ENCODE measurements around the gene COX7B. TPM values are rescaled to one million over a fixed set of nuclear protein-coding genes. Genes with fewer than 3 reads are reported as not detected.
"Not testable (repeated sequence)": the region's sequence is repeated elsewhere in the genome, so short reads cannot be mapped to it uniquely, and the experiment has no call there.

The COX7B gene, protein sequence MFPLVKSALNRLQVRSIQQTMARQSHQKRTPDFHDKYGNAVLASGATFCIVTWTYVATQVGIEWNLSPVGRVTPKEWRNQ
- polyA plus RNA-seq (2011; rRNA removed) (753 and 835 TPM in 2 replicates), polyA minus RNA-seq (2011; rRNA and poly(A)+ RNA removed) (108 and 115 TPM in 2 replicates)

DNA sequence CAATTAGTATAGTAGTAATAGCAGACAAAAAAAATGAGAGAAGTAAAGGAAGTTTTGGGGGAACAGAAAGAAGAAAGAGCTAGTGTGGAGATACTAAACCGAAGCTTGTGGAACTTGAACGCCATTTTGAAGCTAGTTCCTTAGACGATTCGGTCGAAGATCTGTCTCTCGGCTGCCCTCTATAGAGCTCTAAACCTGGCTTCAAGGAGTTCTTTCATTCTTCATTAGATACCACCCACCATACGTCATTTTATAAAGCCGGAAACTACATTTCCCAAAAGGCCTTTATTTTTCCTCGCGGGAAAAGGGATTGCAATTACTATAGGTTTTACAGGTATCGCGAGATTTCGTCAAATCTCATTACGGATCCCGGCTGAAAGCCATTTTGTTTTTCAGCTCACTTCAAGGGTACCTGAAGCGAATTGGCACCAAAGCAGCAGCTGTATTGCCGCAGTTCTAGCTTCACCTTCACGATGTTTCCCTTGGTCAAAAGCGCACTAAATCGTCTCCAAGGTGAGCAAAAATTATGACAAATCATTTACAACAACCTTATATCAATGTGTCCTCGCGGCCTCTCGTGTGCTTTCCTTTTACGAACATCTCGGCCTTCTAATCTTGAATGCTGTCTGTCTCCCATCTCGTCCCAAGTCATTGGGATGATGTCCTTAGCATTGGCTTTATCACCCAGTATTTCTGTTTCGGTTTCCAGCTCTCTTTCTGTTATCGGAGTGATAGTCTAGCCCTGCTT lies at the start of gene COX7B:
Gene COX7B (plus strand): TSS at position 388 of the 748 bp plus-strand sequence. CDS start 86 bp downstream, at position 474.
- peak within 1 kb of the TSS; percentile 39 for H3K27ac ChIP-seq (ENCODE audit: low read depth, low read length)
- ChIA-PET CTCF (interaction anchor here (0.7 to 1.9 kb wide), 11 partner anchors 11 to 1620 kb away, joined by 3 to 20 read pairs (median 3); partner anchors contain the start of genes ATP7A and PGK1), POLR2A (interaction anchor here (0.6 to 1.8 kb wide), 4 partner anchors 11 to 205 kb away, joined by 3 to 13 read pairs (median 7); partner anchors contain the start of gene ATP7A)

DNA sequence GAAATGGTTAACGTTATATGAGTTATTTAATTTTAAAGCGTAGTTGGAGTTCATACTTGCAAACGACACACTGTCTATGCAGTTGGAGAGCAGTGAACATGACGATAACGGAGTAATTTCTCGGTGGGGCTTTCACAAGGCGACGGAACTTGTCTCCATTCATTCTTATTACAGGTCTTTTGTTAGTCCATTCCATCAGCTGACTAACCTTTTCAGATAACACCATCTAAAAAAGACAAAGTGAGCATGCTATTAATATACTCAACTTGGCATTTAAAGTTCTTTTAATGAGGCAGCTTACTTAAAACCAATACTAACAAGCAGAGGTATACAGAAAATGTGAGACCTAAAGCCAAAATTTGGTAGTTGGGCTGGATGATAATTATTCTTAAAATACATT lies 23.9 kb upstream of the COX7B start:
- Histone ChIP-seq H3K4me3 (ENCODE audit: low read depth, low read length) (no peak overlapping the region), H3K27me3 (ENCODE audit: control insufficient read depth, insufficient read depth, low read length) (no peaks in the 10 kb centered on the region), H3K27ac (ENCODE audit: low read depth, low read length) (no peak overlapping the region), H3K9me3 (ENCODE audit: control insufficient read depth, insufficient read depth, low read length) (no peaks in the 10 kb centered on the region)
- ChIA-PET CTCF (no interaction called here), POLR2A (no interaction called here)
- no peak for DNase-seq (ENCODE audit: low read depth, low spot score)
- TF ChIP-seq, protein P1, sequence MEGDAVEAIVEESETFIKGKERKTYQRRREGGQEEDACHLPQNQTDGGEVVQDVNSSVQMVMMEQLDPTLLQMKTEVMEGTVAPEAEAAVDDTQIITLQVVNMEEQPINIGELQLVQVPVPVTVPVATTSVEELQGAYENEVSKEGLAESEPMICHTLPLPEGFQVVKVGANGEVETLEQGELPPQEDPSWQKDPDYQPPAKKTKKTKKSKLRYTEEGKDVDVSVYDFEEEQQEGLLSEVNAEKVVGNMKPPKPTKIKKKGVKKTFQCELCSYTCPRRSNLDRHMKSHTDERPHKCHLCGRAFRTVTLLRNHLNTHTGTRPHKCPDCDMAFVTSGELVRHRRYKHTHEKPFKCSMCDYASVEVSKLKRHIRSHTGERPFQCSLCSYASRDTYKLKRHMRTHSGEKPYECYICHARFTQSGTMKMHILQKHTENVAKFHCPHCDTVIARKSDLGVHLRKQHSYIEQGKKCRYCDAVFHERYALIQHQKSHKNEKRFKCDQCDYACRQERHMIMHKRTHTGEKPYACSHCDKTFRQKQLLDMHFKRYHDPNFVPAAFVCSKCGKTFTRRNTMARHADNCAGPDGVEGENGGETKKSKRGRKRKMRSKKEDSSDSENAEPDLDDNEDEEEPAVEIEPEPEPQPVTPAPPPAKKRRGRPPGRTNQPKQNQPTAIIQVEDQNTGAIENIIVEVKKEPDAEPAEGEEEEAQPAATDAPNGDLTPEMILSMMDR (IDR thresholded peaks at IDR 0.05; ENCODE audit: low read depth, low read length): no peak

More for the DNA sequence above, at the start of gene COX7B:
- Histone ChIP-seq H3K27me3 (ENCODE audit: control insufficient read depth, insufficient read depth, low read length) (no peaks in the 10 kb centered on the region), H3K9me3 (ENCODE audit: control insufficient read depth, insufficient read depth, low read length) (no peaks in the 10 kb centered on the region), H3K4me3 (ENCODE audit: low read depth, low read length) (peak within 1 kb of the TSS; percentile 74)
- TF ChIP-seq, protein P1 (IDR thresholded peaks at IDR 0.05; ENCODE audit: low read depth, low read length): peak; percentile 51
- peak; percentile 91 for DNase-seq (ENCODE audit: low read depth, low spot score)

DNA sequence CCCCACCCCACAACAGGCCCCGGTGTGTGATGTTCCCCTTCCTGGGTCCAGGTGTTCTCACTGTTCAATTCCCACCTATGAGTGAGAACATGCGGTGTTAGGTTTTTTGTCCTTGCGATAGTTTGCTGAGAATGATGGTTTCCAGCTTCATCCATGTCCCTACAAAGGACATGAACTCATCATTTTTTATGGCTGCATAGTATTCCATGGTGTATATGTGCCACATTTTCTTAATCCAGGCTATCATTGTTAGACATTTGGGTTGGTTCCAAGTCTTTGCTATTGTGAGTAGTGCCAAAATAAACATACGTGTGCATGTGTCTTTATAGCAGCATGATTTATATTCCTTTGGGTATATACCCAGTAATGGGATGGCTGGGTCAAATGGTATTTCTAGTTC lies 17.9 kb upstream of the COX7B start:
- CTCF ChIA-PET; H3K4me3 ChIP-seq (ENCODE audit: low read depth, low read length); H3K27me3 ChIP-seq (ENCODE audit: control insufficient read depth, insufficient read depth, low read length); H3K9me3 ChIP-seq (ENCODE audit: control insufficient read depth, insufficient read depth, low read length); POLR2A ChIA-PET; H3K27ac ChIP-seq (ENCODE audit: low read depth, low read length); DNase-seq (ENCODE audit: low read depth, low spot score): not testable (repeated sequence)

DNA sequence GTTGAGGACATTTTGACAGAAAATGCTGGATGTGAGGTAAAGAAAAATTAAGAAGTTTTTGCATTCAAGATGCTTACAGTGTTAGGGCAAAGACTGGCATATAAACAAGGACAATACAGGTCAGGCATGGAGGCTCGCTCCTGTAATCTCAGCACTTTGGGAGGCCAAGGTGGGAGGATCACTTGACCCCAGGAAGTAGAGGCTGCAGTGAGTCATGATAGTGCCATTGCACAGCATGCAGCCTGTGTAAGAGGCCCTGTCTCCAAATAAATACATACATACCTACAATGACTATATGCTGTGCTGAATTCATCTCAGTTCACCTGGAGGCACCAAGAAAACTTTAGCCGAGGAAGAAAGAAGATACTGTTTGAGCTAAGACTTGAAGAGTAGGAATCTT lies 6.4 kb upstream of the COX7B start:
- H3K4me3 ChIP-seq (ENCODE audit: low read depth, low read length): no peak overlapping the region
- no peaks in the 10 kb centered on the region for H3K9me3 ChIP-seq (ENCODE audit: control insufficient read depth, insufficient read depth, low read length)
- no peak for DNase-seq (ENCODE audit: low read depth, low spot score)
- H3K27me3 ChIP-seq (ENCODE audit: control insufficient read depth, insufficient read depth, low read length): no peaks in the 10 kb centered on the region
- H3K27ac ChIP-seq (ENCODE audit: low read depth, low read length): no peak overlapping the region
- CTCF ChIA-PET: no interaction called here
- POLR2A ChIA-PET: no interaction called here
- TF ChIP-seq, protein P1 (IDR thresholded peaks at IDR 0.05; ENCODE audit: low read depth, low read length): no peak

DNA sequence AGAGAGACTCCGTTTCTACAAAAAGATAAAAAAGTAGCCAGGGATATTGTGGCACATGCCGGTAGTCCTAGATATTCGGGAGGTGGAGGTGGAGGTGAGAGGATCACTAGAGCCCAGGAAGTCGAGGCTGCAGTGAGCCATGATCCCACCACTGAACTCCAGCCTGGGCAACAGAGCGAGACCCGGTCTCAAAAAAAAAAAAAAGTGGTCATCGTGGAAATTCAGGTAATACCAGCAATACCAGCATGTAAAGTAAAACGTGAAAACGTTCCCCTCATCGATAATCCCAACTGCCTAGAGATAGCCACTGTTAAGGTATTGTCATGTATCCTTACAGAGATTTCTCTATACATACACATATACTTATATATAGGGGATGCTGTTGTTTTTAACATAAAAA lies 5.6 kb upstream of the COX7B start:
- Histone ChIP-seq H3K27ac (ENCODE audit: low read depth, low read length) (no peak overlapping the region), H3K9me3 (ENCODE audit: control insufficient read depth, insufficient read depth, low read length) (no peaks in the 10 kb centered on the region), H3K27me3 (ENCODE audit: control insufficient read depth, insufficient read depth, low read length) (no peaks in the 10 kb centered on the region), H3K4me3 (ENCODE audit: low read depth, low read length) (peak overlapping the region; percentile 15)
- TF ChIP-seq, protein P1 (IDR thresholded peaks at IDR 0.05; ENCODE audit: low read depth, low read length): no peak
- ChIA-PET POLR2A (no interaction called here), CTCF (no interaction called here)
- no peak for DNase-seq (ENCODE audit: low read depth, low spot score)

Measured in AG04450 (cell line).